Adrenal gland (tissue), 12 donors: ENCODE results near the gene TNFRSF4. TPM values are rescaled to one million over a fixed set of nuclear protein-coding genes. Genes with fewer than 3 reads are reported as not detected.

Experiments
- DNase-seq, 7 donors: peaks; one replicate each; pipeline ENCODE4 v3.0.0-alpha.2; 2019 to 2020
- H3K27ac ChIP-seq, 5 donors: fragments of 200-600 bp; sonication (generic) in 4 of 5; 1 replicate in 3 of 5; 2 replicates in 2 of 5; pipeline versions ENCODE4 v1.5.1 to v1.8.0; 2016 to 2020; ENCODE audit warnings: mild to moderate bottlenecking in 1 of 5
- H3K27me3 ChIP-seq: fragments of 200-600 bp; 2 replicates; pipeline ENCODE4 v1.8.0; 2021
- H3K36me3 ChIP-seq, 2 donors: fragments of 200-600 bp; replicated peaks in 1 of 2; 1 replicate in 1 of 2; 2 replicates in 1 of 2; pipeline versions ENCODE4 v1.5.1 to v1.8.0; 2018 to 2022
- H3K4me1 ChIP-seq, 2 donors: fragments of 200-600 bp; replicated peaks in 1 of 2; 1 replicate in 1 of 2; 2 replicates in 1 of 2; pipeline versions ENCODE4 v1.5.1 to v1.8.0; 2018 to 2021
- H3K4me3 ChIP-seq, 4 donors: fragments of 200-600 bp; sonication (generic) in 3 of 4; one replicate each; pipeline ENCODE4 v1.5.1; 2016 to 2018
- H3K9me3 ChIP-seq, 3 donors: fragments of 200-600 bp; sonication (generic) in 1 of 3; replicated peaks in 1 of 3; 1 replicate in 2 of 3; 2 replicates in 1 of 3; pipeline versions ENCODE4 v1.5.1 to v1.8.0; 2016 to 2021
- CTCF ChIP-seq, 6 experiments: fragments of 450-650 bp in 4 of 6; fragments of 200-600 bp in 2 of 6; sonication (generic) in 1 of 6; IDR thresholded peaks; 1 replicate in 5 of 6; 2 replicates in 1 of 6; pipeline versions ENCODE4 v1.5.1 to v1.8.0; 2016 to 2021; ENCODE audit warnings: antibody characterized with exemption in 6 of 6, mild to moderate bottlenecking in 2 of 6, moderate library complexity in 1 of 6
- POLR2A ChIP-seq, 2 donors: fragments of 450-650 bp; IDR thresholded peaks; one replicate each; pipeline ENCODE4 v1.6.1; 2017; ENCODE audit warnings: antibody characterized with exemption in 2 of 2, mild to moderate bottlenecking in 2 of 2, moderate library complexity in 1 of 2
- WGBS, 4 donors: extraction: QIAGEN DNeasy Blood & Tissue Kit in 2 of 4; methylation state at CpG; one replicate each; pipeline versions ENCODE4 v1.1.5 to v1.1.7; 2013 to 2017; 5-methylcytosine and 5-hydroxymethylcytosine counted together
- intact Hi-C, 2 donors: fragments of 100-400 bp; cut with DNase I; formaldehyde crosslinking; loops; one replicate each; pipeline versions ENCODE4 v1.14.1 to v1.15.0; 2022 to 2023
- polyA plus RNA-seq, 3 donors: library from polyadenylated mRNA; stranded (reverse); fragments of 200-250 nt in 2 of 3; fragments of 350-450 nt in 1 of 3; fragmentation: Illumina TruSeq in 1 of 3; extraction: RNeasy Lipid Tissue Mini Kit (QIAGEN cat#74804) in 1 of 3; gene quantifications; one replicate each; pipeline ENCODE4 v1.2.3, GENCODE V29; 2013 to 2014
- total RNA-seq, 9 donors: library from RNA; depleted of rRNA in 4 of 9; stranded (reverse); fragments of >200 nt in 4 of 9; fragments of 120-200 nt in 1 of 9; fragmentation: NEBNext Ultra II Directional in 1 of 9; extraction: Animal tissue kit (Norgen Biotek cat#: 25700) in 1 of 9; gene quantifications; one replicate each; pipeline versions ENCODE4 v1.1.0 to v1.2.4, GENCODE V29; 2013 to 2023
- donor health status: healthy with polysubstance abuse.
- donor health status: Bipolar disorder and iron deficiency.
- donor health status: DM: yes; HTN: yes; CAD: no.
- donor health status: DM: no; HTN: no; CAD: no.
- donor health status: DM: no; HTN: no; CAD: no.
- donor health status: DM: yes; HTN: yes; CAD: no.

Gene TNFRSF4
- total and polyA plus RNA-seq, 12 donors: 0.32 to 6.9 (median 1.1) TPM; not detected in 2

DNA sequence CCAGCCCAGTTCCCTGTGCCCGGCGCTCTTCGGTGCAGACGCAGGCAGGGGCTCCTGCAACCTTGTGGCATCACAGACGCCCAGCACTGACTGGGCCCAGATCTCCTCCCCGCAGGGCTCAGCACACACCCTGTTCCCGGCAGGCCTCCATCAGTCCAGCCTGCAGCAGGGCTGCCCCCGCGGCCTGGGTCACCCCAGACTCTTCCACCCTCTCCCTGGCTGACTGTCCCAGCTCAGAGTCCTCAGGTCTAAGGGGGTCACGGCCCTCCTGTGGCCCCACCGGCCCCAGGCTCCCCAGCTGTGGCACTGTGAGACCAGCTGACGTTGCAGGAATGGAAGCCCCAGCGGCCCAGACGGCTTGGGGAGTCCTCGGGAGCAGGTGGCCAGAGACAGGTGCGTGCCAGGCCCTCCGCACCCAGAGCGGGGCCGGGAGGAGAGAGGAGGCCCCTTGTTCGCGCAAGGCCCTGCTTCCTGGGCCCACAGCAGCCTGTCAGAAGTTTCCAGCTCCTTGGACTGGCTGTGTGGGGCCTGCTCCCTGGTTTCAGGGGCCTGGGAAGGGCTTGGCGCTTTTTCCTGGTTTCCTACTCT is 22.3 kb upstream of the TNFRSF4 start:
- no peak for DNase-seq
- Histone ChIP-seq H3K36me3 (no peaks in the 10 kb centered on the region), H3K4me1 (peaks cover 6 to 11% of the 10 kb centered on the region in 2 donors), H3K4me3 (no peak overlapping the region), H3K9me3 (no peaks in the 10 kb centered on the region), H3K27me3 (peaks cover 7% of the 10 kb centered on the region), H3K27ac (no peak overlapping the region)
- TF ChIP-seq CTCF (IDR thresholded peaks at IDR 0.05): no peak
- no peak for TF ChIP-seq POLR2A (IDR thresholded peaks at IDR 0.05)
- intact Hi-C loops: no loop called here
- WGBS, 4 donors: 75 to 100% (median 78%) methylated on average over 1 to 22 of the region's 22 CpGs; no CpG with 5 or more reads in 1 of the 4 donors

DNA sequence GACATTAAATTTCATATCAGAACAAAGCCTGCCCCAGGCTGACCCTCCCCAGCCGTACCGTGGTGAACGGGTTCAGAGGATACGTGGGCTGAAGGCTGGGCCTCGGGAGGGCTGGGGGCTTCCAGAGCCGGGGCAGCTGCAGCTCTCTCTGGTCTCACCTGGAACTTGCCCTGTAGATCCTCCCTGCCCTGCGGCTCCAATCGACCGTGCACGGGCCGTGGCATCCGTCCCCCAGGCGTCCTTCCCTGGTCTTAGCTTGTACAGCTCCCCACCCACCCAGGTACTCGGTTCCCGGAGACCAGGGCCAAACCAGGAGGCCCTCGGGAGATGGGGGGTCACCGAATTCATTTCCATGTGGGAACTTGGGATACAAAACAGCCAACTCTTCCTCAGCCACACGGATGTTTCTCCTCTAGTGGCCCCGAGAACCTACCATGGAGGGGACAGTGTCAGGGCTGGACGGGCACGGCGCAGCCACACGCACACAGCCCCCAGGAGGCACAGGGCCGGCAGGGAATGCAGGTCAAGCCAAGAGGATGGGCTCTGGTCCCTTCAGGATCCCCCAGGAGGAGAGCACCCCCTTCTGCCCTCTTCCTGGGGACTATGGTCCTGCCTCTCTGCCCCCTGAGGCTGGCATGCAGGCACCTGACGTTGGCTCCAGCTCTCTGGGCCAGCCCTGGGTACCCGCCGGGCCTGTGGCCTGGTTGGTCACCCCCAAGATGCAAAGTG is 21.2 kb upstream of the TNFRSF4 start:
- TF ChIP-seq CTCF (IDR thresholded peaks at IDR 0.05) (no peak), POLR2A (IDR thresholded peaks at IDR 0.05) (no peak)
- intact Hi-C loops: no loop called here
- 87 to 92% (median 91%) methylated on average over 15 to 27 of the region's 27 CpGs for WGBS, 4 donors
- Histone ChIP-seq H3K27ac (no peak overlapping the region), H3K36me3 (no peaks in the 10 kb centered on the region), H3K9me3 (no peaks in the 10 kb centered on the region), H3K4me3 (no peak overlapping the region), H3K27me3 (peaks cover 7% of the 10 kb centered on the region), H3K4me1 (peaks cover 15 to 19% of the 10 kb centered on the region in 2 donors)
- no peak for DNase-seq

DNA sequence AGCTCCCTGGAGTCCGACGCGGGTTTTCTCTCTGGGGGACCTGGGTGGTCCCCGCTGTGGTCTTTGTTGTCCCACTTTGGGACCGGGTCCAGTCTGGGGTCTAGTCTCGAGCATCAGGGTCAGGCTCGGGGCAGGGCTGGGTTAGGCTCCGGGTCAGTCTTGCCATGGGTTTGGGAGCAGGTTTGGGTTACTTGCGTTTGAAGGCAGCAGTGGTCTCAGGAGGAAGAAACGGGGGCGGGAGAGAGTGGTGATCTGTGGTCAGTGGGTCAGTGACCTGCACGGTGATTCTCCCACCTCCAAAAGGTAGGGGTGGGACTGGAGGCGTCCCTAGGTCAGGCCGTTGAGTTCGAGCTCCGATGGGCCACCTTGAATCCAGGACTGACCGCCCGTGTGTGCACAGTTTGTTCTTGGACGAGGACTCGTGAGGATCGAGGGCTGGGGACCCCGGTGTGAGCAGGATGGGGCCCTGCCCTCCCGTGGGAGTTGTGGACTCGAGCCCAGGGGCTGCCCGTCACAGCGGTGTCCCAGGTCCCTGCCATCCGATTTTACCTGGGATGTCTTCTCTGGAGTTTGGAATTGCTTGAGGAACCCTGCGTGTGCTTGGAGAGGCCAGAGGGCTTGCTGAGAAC is 20.3 kb upstream of the TNFRSF4 start:
- Histone ChIP-seq H3K27ac (no peak overlapping the region), H3K36me3 (no peaks in the 10 kb centered on the region), H3K9me3 (no peaks in the 10 kb centered on the region), H3K4me1 (peaks cover 21 to 28% of the 10 kb centered on the region in 2 donors), H3K27me3 (peaks cover 7% of the 10 kb centered on the region), H3K4me3 (no peak overlapping the region)
- DNase-seq: no peak
- 94 to 97% (median 96%) methylated on average over 18 to 28 of the region's 28 CpGs for WGBS, 4 donors
- TF ChIP-seq CTCF (IDR thresholded peaks at IDR 0.05) (no peak), POLR2A (IDR thresholded peaks at IDR 0.05) (no peak)
- intact Hi-C loops: no loop called here

GRCh38 chr1:1233567-1233892 is 19.6 kb upstream of the TNFRSF4 start:
- Histone ChIP-seq H3K4me3 (no peak overlapping the region), H3K36me3 (peaks cover 0 to 3% of the 10 kb centered on the region in 2 donors), H3K4me1 (peaks cover 21 to 30% of the 10 kb centered on the region in 2 donors), H3K9me3 (no peaks in the 10 kb centered on the region), H3K27me3 (peaks cover 5% of the 10 kb centered on the region), H3K27ac (no peak overlapping the region)
- DNase-seq: no peak
- no peak for TF ChIP-seq CTCF (IDR thresholded peaks at IDR 0.05)
- TF ChIP-seq POLR2A (IDR thresholded peaks at IDR 0.05): no peak
- intact Hi-C loops: no loop called here
- WGBS, 4 donors: 96 to 98% (median 97%) methylated on average over 15 of the region's 15 CpGs
